ENCODE results near the gene ADISSP.

DNA sequence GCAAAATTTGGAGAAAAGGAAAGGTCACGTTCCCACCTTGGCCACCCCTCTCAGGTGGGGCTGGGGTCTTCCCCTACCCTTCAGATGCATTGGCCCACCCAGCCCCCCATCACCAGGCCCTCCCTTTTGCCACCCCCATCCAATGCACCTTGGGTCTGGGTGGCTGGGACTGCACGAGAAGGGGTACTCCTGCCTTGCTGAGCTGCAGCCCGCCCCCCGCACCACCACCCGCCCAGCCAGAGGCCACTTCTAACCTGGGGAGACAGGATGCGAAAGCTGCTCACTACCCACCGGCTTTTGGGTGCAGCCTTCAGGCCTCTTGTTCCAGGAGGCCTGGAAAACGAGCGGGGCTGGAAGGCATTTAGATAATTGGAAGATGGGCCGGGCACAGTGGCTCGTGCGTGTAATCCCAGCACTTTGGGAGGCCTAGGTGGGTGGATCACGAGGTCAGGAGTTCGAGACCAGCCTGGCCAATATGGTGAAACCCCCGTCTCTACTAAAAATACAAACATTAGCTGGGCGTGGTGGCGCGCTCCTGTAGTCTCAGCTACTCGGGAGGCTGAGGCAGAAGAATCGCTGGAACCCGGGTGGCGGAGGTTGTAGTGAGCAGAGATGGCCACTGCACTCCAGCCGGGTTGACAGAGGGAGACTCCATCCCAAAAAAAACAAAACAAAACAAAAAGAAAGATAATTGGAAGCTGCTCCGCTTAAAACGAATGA, 27.3 kb upstream of the ADISSP start:
- no peak for TF ChIP-seq EZH2 (IDR thresholded peaks at IDR 0.05; ENCODE audit: borderline replicate concordance, insufficient read depth, low read depth, low read length, poor library complexity, severe bottlenecking)
- TF ChIP-seq, protein P1, sequence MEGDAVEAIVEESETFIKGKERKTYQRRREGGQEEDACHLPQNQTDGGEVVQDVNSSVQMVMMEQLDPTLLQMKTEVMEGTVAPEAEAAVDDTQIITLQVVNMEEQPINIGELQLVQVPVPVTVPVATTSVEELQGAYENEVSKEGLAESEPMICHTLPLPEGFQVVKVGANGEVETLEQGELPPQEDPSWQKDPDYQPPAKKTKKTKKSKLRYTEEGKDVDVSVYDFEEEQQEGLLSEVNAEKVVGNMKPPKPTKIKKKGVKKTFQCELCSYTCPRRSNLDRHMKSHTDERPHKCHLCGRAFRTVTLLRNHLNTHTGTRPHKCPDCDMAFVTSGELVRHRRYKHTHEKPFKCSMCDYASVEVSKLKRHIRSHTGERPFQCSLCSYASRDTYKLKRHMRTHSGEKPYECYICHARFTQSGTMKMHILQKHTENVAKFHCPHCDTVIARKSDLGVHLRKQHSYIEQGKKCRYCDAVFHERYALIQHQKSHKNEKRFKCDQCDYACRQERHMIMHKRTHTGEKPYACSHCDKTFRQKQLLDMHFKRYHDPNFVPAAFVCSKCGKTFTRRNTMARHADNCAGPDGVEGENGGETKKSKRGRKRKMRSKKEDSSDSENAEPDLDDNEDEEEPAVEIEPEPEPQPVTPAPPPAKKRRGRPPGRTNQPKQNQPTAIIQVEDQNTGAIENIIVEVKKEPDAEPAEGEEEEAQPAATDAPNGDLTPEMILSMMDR (IDR thresholded peaks at IDR 0.05), result no peak

All from B cell (primary cell).